Esophagus (tissue), 2 donors: Measurements from ENCODE around the gene PYROXD2. TPM values are rescaled to one million over a fixed set of nuclear protein-coding genes. Genes with fewer than 3 reads are reported as not detected.

Source experiments
- H3K27ac ChIP-seq, 2 donors: one replicate each; pipeline ENCODE4 v1.5.1; 2013; ENCODE audit warnings: low read depth in 2 of 2, mild to moderate bottlenecking in 2 of 2, inconsistent platforms in 1 of 2, low read length in 1 of 2, moderate library complexity in 1 of 2
- H3K27me3 ChIP-seq, 2 donors: one replicate each; pipeline ENCODE4 v1.6.1; 2013; ENCODE audit warnings: low read length in 2 of 2, control low read depth in 1 of 2, mild to moderate bottlenecking in 1 of 2; ENCODE audit not compliant: insufficient read depth in 2 of 2, control insufficient read depth in 1 of 2
- H3K36me3 ChIP-seq, 2 donors: one replicate each; pipeline ENCODE4 v1.6.1; 2013; ENCODE audit warnings: low read length in 1 of 2; ENCODE audit not compliant: control insufficient read depth in 2 of 2, insufficient read depth in 2 of 2
- H3K4me1 ChIP-seq, 2 donors: one replicate each; pipeline ENCODE4 v1.6.1; 2013; ENCODE audit warnings: low read length in 1 of 2; ENCODE audit not compliant: control insufficient read depth in 2 of 2, insufficient read depth in 2 of 2
- H3K4me3 ChIP-seq, 2 donors: one replicate each; pipeline ENCODE4 v1.5.1; 2013; ENCODE audit warnings: low read length in 2 of 2, mild to moderate bottlenecking in 2 of 2, low read depth in 1 of 2, moderate library complexity in 1 of 2
- H3K9me3 ChIP-seq, 2 donors: one replicate each; pipeline ENCODE4 v1.6.1; 2013; ENCODE audit warnings: mild to moderate bottlenecking in 2 of 2, low read depth in 1 of 2, low read length in 1 of 2, moderate library complexity in 1 of 2; ENCODE audit not compliant: control insufficient read depth in 2 of 2, insufficient read depth in 1 of 2
- WGBS, 2 donors: extraction: QIAGEN DNeasy Blood & Tissue Kit; methylation state at CpG; one replicate each; pipeline ENCODE4 v1.1.7; 2013; 5-methylcytosine and 5-hydroxymethylcytosine counted together
- polyA plus RNA-seq, 2 donors: library from polyadenylated mRNA; stranded (reverse); fragments of 200-250 nt; gene quantifications; one replicate each; pipeline ENCODE4 v1.2.3, GENCODE V29; 2013
- donor health status: healthy with polysubstance abuse.
- donor health status: Bipolar disorder and iron deficiency.

PYROXD2 gene
- polyA plus RNA-seq, 2 donors = 1.2 to 3.9 TPM

GRCh38 chr10:98407744-98408241, 7.2 kb downstream of the PYROXD2 start:
- WGBS, 2 donors = 93 to 96% methylated on average over 18 of the region's 18 CpGs
- H3K36me3 ChIP-seq = no peaks in the 10 kb centered on the region
- H3K4me1 ChIP-seq = peaks cover 0 to 2% of the 10 kb centered on the region in 2 donors

GRCh38 chr10:98407017-98407743, 7.8 kb downstream of the PYROXD2 start:
- no peaks in the 10 kb centered on the region for H3K27me3 ChIP-seq
- 72 to 77% methylated on average over 23 of the region's 23 CpGs for WGBS, 2 donors
- no peak overlapping the region for H3K27ac ChIP-seq
- H3K4me1 ChIP-seq = peaks cover 0 to 2% of the 10 kb centered on the region in 2 donors
- no peak overlapping the region for H3K4me3 ChIP-seq
- no peaks in the 10 kb centered on the region for H3K9me3 ChIP-seq
- H3K36me3 ChIP-seq = no peaks in the 10 kb centered on the region

More at GRCh38 chr10:98407744-98408241, 7.2 kb downstream of the PYROXD2 start:
- Histone ChIP-seq H3K4me3 (no peak overlapping the region), H3K9me3 (no peaks in the 10 kb centered on the region), H3K27me3 (no peaks in the 10 kb centered on the region), H3K27ac (no peak overlapping the region)

- H3K9me3 ChIP-seq = no peaks in the 10 kb centered on the region
- H3K4me1 ChIP-seq = no peaks in the 10 kb centered on the region
- no peak overlapping the region for H3K4me3 ChIP-seq
- H3K27ac ChIP-seq = no peak overlapping the region
- WGBS, 2 donors = 80 to 84% methylated on average over 12 of the region's 12 CpGs
- no peaks in the 10 kb centered on the region for H3K27me3 ChIP-seq
- H3K36me3 ChIP-seq = no peaks in the 10 kb centered on the region
Observed at GRCh38 chr10:98405422-98405821, 9.6 kb downstream of the PYROXD2 start.

GRCh38 chr10:98404571-98405359, 10.2 kb downstream of the PYROXD2 start:
- H3K4me3 ChIP-seq = no peak overlapping the region
- H3K27ac ChIP-seq = no peak overlapping the region
- H3K36me3 ChIP-seq = no peaks in the 10 kb centered on the region
- H3K9me3 ChIP-seq = no peaks in the 10 kb centered on the region
- no peaks in the 10 kb centered on the region for H3K4me1 ChIP-seq
- H3K27me3 ChIP-seq = no peaks in the 10 kb centered on the region
- 60 to 63% methylated on average over 8 of the region's 8 CpGs for WGBS, 2 donors

- Histone ChIP-seq H3K4me1 (no peaks in the 10 kb centered on the region), H3K4me3 (no peak overlapping the region), H3K9me3 (no peaks in the 10 kb centered on the region), H3K27ac (no peak overlapping the region), H3K27me3 (no peaks in the 10 kb centered on the region), H3K36me3 (no peaks in the 10 kb centered on the region)
- WGBS, 2 donors = 75 to 76% methylated on average over 7 of the region's 7 CpGs
Observed at GRCh38 chr10:98403812-98404504, 11.0 kb downstream of the PYROXD2 start.

GRCh38 chr10:98402931-98403718, 11.9 kb downstream of the PYROXD2 start:
- WGBS, 2 donors = 96% methylated on average over 23 of the region's 23 CpGs
- Histone ChIP-seq H3K36me3 (no peaks in the 10 kb centered on the region), H3K27ac (no peak overlapping the region)

GRCh38 chr10:98402478-98402877, 12.5 kb downstream of the PYROXD2 start:
- no peaks in the 10 kb centered on the region for H3K9me3 ChIP-seq
- no peak overlapping the region for H3K4me3 ChIP-seq
- H3K27ac ChIP-seq = no peak overlapping the region
- 77 to 85% methylated on average over 7 of the region's 7 CpGs for WGBS, 2 donors
- H3K27me3 ChIP-seq = no peaks in the 10 kb centered on the region
- H3K36me3 ChIP-seq = no peaks in the 10 kb centered on the region
- H3K4me1 ChIP-seq = no peaks in the 10 kb centered on the region

More at GRCh38 chr10:98402931-98403718, 11.9 kb downstream of the PYROXD2 start:
- H3K4me1 ChIP-seq = no peaks in the 10 kb centered on the region
- no peaks in the 10 kb centered on the region for H3K9me3 ChIP-seq
- H3K27me3 ChIP-seq = no peaks in the 10 kb centered on the region
- H3K4me3 ChIP-seq = no peak overlapping the region

- Histone ChIP-seq H3K4me1 (no peaks in the 10 kb centered on the region), H3K36me3 (no peaks in the 10 kb centered on the region), H3K27ac (no peak overlapping the region), H3K27me3 (no peaks in the 10 kb centered on the region), H3K4me3 (no peak overlapping the region), H3K9me3 (no peaks in the 10 kb centered on the region)
- 91 to 95% methylated on average over 2 of the region's 2 CpGs for WGBS, 2 donors
Observed at GRCh38 chr10:98400482-98400881, 14.5 kb downstream of the PYROXD2 start.

- no peak overlapping the region for H3K4me3 ChIP-seq
- H3K27me3 ChIP-seq = no peaks in the 10 kb centered on the region
- no peaks in the 10 kb centered on the region for H3K9me3 ChIP-seq
- 85 to 92% methylated on average over 9 of the region's 9 CpGs for WGBS, 2 donors
- H3K27ac ChIP-seq = no peak overlapping the region
- no peaks in the 10 kb centered on the region for H3K36me3 ChIP-seq
- no peaks in the 10 kb centered on the region for H3K4me1 ChIP-seq
Observed at GRCh38 chr10:98399784-98400183, 15.2 kb downstream of the PYROXD2 start.
